K562 (cell line): ENCODE data around the gene KPNA4. TPM values are rescaled to one million over a fixed set of nuclear protein-coding genes. Genes with fewer than 3 reads are reported as not detected.

ENCODE experiments used
- ATAC-seq: fragments of 200-7000 bp; cut with Tn5 transposase; 3 replicates; pipeline ENCODE4 v1.9.1; 2020; ENCODE audit warnings: moderate library complexity
- BruUV-seq: library from RNA; stranded (reverse); fragments of 400-500 nt; replicated peaks from 2 replicates; lab custom pipeline; 2021; lab: Mats Ljungman, UMichigan
- CTCF ChIA-PET: fragments of 300-600 bp; formaldehyde crosslinking; extraction: SDS; loops from one replicate; lab custom pipeline; 2021; ENCODE audit warnings: low intra/inter-chr PET ratio; lab: Yijun Ruan, JAX
- POLR2A ChIA-PET: fragments of 300-600, 350-650 bp; sonication (Branson Sonifier 250); formaldehyde crosslinking; extraction: SDS; loops from one replicate; lab custom pipeline; 2021; ENCODE audit warnings: antibody characterized with exemption, inconsistent platforms; lab: Yijun Ruan, JAX
- DNase-seq, 4 experiments: peaks; one replicate each; pipeline versions ENCODE4 v3.0.0 to v3.0.0-alpha.2; 2011 to 2018; ENCODE audit warnings: low spot score in 3 of 4, mixed read lengths in 3 of 4; ENCODE audit errors: extremely low read depth in 1 of 4
- FAIRE-seq: peaks from 2 replicates; lab custom pipeline; 2011; peaks lifted over from hg19 to GRCh38; lab: Jason Lieb, UNC
- H2AFZ ChIP-seq: 2 replicates; pipeline ENCODE4 v1.6.0; 2011; ENCODE audit warnings: low read depth, low read length, control low read depth, inconsistent platforms
- H3K27ac ChIP-seq: fragments of 200-600 bp; 3 replicates; pipeline ENCODE4 v1.8.0; 2011; ENCODE audit warnings: low read depth, mild to moderate bottlenecking, control low read depth, inconsistent platforms, low read length, moderate library complexity, mixed read lengths; ENCODE audit errors: extremely low read depth
- H3K27me3 ChIP-seq, 2 experiments: fragments of 300-600 bp in 1 of 2; 2 replicates in 1 of 2; 3 replicates in 1 of 2; pipeline versions ENCODE4 v1.6.0 to v1.8.0; 2011; ENCODE audit warnings: inconsistent platforms in 2 of 2, low read length in 2 of 2, mild to moderate bottlenecking in 1 of 2, mixed read lengths in 1 of 2, moderate library complexity in 1 of 2; ENCODE audit not compliant: control insufficient read depth in 2 of 2, insufficient read depth in 2 of 2
- H3K36me3 ChIP-seq: fragments of 300-600 bp; 3 replicates; pipeline ENCODE4 v1.8.0; 2011; ENCODE audit warnings: mild to moderate bottlenecking, low read length, inconsistent platforms; ENCODE audit not compliant: control insufficient read depth, insufficient read depth
- H3K4me1 ChIP-seq, 2 experiments: fragments of 200-600 bp in 1 of 2; replicated peaks in 1 of 2; 2 replicates in 1 of 2; 3 replicates in 1 of 2; pipeline versions ENCODE4 v1.5.1 to v1.8.0; 2011; ENCODE audit warnings: inconsistent platforms in 2 of 2, low read length in 2 of 2, mild to moderate bottlenecking in 1 of 2, mixed read lengths in 1 of 2, moderate library complexity in 1 of 2; ENCODE audit not compliant: control insufficient read depth in 2 of 2, insufficient read depth in 2 of 2
- H3K4me2 ChIP-seq: 2 replicates; pipeline ENCODE4 v1.6.1; 2011; ENCODE audit warnings: low read length, control low read depth, inconsistent platforms, mixed read lengths; ENCODE audit not compliant: insufficient read depth
- H3K4me3 ChIP-seq: fragments of 200-600 bp; sonication (generic), shearing (Covaris generic); 2 replicates; pipeline ENCODE4 v1.5.1; 2016; ENCODE audit warnings: control low read depth, inconsistent platforms
- H3K79me2 ChIP-seq: fragments of 200-600 bp; 3 replicates; pipeline ENCODE4 v1.8.0; 2011; ENCODE audit warnings: low read length, inconsistent platforms; ENCODE audit not compliant: control insufficient read depth, insufficient read depth
- H3K9ac ChIP-seq, 2 experiments: 2 replicates each; pipeline versions ENCODE4 v1.6.0 to v1.6.1; 2011; ENCODE audit warnings: low read depth in 2 of 2, low read length in 2 of 2, control low read depth in 1 of 2, inconsistent platforms in 1 of 2, mild to moderate bottlenecking in 1 of 2, mixed read lengths in 1 of 2; ENCODE audit not compliant: insufficient read depth in 1 of 2
- H3K9me1 ChIP-seq: one replicate; pipeline ENCODE4 v1.6.0; 2011; ENCODE audit warnings: inconsistent platforms, mild to moderate bottlenecking, low read length, moderate library complexity; ENCODE audit not compliant: control insufficient read depth, insufficient read depth
- H3K9me3 ChIP-seq: replicated peaks from 2 replicates; pipeline ENCODE4 v1.5.1; 2011; ENCODE audit warnings: low read depth, low read length, inconsistent platforms; ENCODE audit not compliant: control insufficient read depth, insufficient read depth
- H4K20me1 ChIP-seq: replicated peaks from 2 replicates; pipeline ENCODE4 v1.6.1; 2011; ENCODE audit warnings: low read length, inconsistent platforms, mixed read lengths; ENCODE audit not compliant: control insufficient read depth, insufficient read depth
- CHD2 ChIP-seq: IDR thresholded peaks from 2 replicates; pipeline ENCODE4 v1.6.1; 2011; ENCODE audit warnings: low read depth, low read length
- CHD4 ChIP-seq: fragments of 200-600 bp; sonication (generic); IDR thresholded peaks from 3 replicates; pipeline ENCODE4 v1.6.1; 2012; ENCODE audit warnings: low read depth, mild to moderate bottlenecking, mixed read lengths, low read length, inconsistent platforms; ENCODE audit not compliant: insufficient read depth, insufficient replicate concordance, poor library complexity, severe bottlenecking
- CTCFL ChIP-seq: IDR thresholded peaks from 2 replicates; pipeline ENCODE4 v1.6.1; 2011; ENCODE audit warnings: borderline replicate concordance, low read depth, mild to moderate bottlenecking, moderate library complexity, low read length; ENCODE audit not compliant: insufficient read depth, poor library complexity, severe bottlenecking
- ELF2 ChIP-seq: fragments of 250-450 bp; sonication (Bioruptor Pico); IDR thresholded peaks from 2 replicates; pipeline ENCODE4 v1.5.0; 2021; ENCODE audit warnings: mild to moderate bottlenecking
- FOXA3 ChIP-seq, 2 experiments: fragments of 450-650 bp in 1 of 2; sonication (generic) in 1 of 2; formaldehyde crosslinking; IDR thresholded peaks in 1 of 2; conservative IDR thresholded peaks in 1 of 2; 2 replicates each; pipeline versions ENCODE4 v1.4.0 to v1.8.0; 2020 to 2022; ENCODE audit warnings: mild to moderate bottlenecking in 2 of 2, missing genetic modification reagents in 1 of 2
- HBP1 ChIP-seq: fragments of 450-650 bp; formaldehyde crosslinking; IDR thresholded peaks from 2 replicates; pipeline ENCODE4 v1.4.0; 2022; ENCODE audit warnings: missing genetic modification characterization
- MCM3 ChIP-seq: fragments of 450-650 bp; IDR thresholded peaks from 2 replicates; pipeline ENCODE4 v1.6.1; 2016
- PCBP2 ChIP-seq: fragments of 200-400 bp; formaldehyde crosslinking; IDR thresholded peaks from 2 replicates; pipeline ENCODE4 v1.6.1; 2018; ENCODE audit warnings: low read length, low read depth, mild to moderate bottlenecking, moderate library complexity; ENCODE audit not compliant: poor library complexity, severe bottlenecking
- USF1 ChIP-seq: sonication (generic); formaldehyde crosslinking; IDR thresholded peaks from 2 replicates; pipeline ENCODE4 v1.9.0; 2022; ENCODE audit warnings: mild to moderate bottlenecking, missing genetic modification reagents
- ZNF696 ChIP-seq: fragments of 250-450 bp; sonication (Bioruptor Pico); conservative IDR thresholded peaks from 2 replicates; pipeline ENCODE4 v1.4.0; 2020; ENCODE audit warnings: mild to moderate bottlenecking, moderate library complexity
- WGBS: fragments of 100-300 bp; shearing (Covaris generic); methylation state at CpG from one replicate; pipeline ENCODE4 v1.1.6; 2016; ENCODE audit warnings: low coverage, mixed read lengths; ENCODE audit not compliant: insufficient coverage; ENCODE audit errors: missing lambda C conversion rate; 5-methylcytosine and 5-hydroxymethylcytosine counted together
- in situ Hi-C: fragments of 300-500 bp; cut with MboI; formaldehyde crosslinking; loops from 4 replicates; pipeline ENCODE4 v1.15.0; 2018; ENCODE audit warnings: inconsistent platforms, mixed read lengths
- intact Hi-C: fragments of 100-400 bp; cut with micrococcal nuclease; formaldehyde crosslinking; loops from 2 replicates; pipeline ENCODE4 v1.14.2; 2022
- polyA plus RNA-seq, 8 experiments: library from polyadenylated mRNA; depleted of rRNA in 4 of 8; stranded (reverse) in 5 of 8; unstranded in 3 of 8; fragments of >200 nt; fragmentation: Nextera tagmentation in 2 of 8; fragmentation: Illumina TruSeq in 1 of 8; extraction: Ambion mirVana in 2 of 8; extraction: Trizol in 1 of 8; gene quantifications; 2 replicates each; pipeline versions ENCODE4 v1.2.1 to v1.2.3, GENCODE V29; 2011 to 2014; ENCODE audit warnings: inconsistent platforms in 1 of 8, missing spikeins in 1 of 8
- total RNA-seq, 7 experiments: library from RNA; depleted of rRNA in 6 of 7; stranded (reverse); fragments of >200 nt in 6 of 7; fragmentation: Illumina TruSeq in 2 of 7; extraction: Trizol in 2 of 7; gene quantifications; 2 replicates each; pipeline versions ENCODE4 v1.2.1 to v1.2.3, GENCODE V29; 2011 to 2021; ENCODE audit warnings: low replicate concordance in 1 of 7
- TF ChIP-seq, protein P1 (sequence below): IDR thresholded peaks from 2 replicates; pipeline ENCODE4 v1.6.1; 2014; ENCODE audit warnings: antibody characterized with exemption
- TF ChIP-seq, protein P2 (sequence below): sonication (generic); formaldehyde crosslinking; IDR thresholded peaks from 2 replicates; pipeline ENCODE4 v1.8.1; 2023; ENCODE audit warnings: mild to moderate bottlenecking, missing genetic modification reagents

The KPNA4 gene
- total and polyA plus RNA-seq, 9 of the 15 experiments (the other 6 are each of a cell fraction or from before 2014, with no cell fraction given), result 13.9 to 66.6 (median 34.5) TPM

- Histone ChIP-seq H3K27me3 (no peaks in the 10 kb centered on the region; a peak in 2 of 5 replicates), H3K9ac (no peak overlapping the region), H3K4me3 (no peak overlapping the region), H3K4me2 (no peak overlapping the region), H3K9me1 (no peaks in the 10 kb centered on the region), H3K4me1 (no peaks in the 10 kb centered on the region), H3K36me3 (no peaks in the 10 kb centered on the region), H4K20me1 (no peaks in the 10 kb centered on the region), H3K27ac (no peak overlapping the region), H2AFZ (no peak overlapping the region), H3K79me2 (no peaks in the 10 kb centered on the region), H3K9me3 (no peaks in the 10 kb centered on the region)
- DNase-seq, result no peak
- WGBS, result 0% methylated on average over 2 of the region's 2 CpGs
- BruUV-seq, result no TSS peak
- no peak for FAIRE-seq
- ChIA-PET CTCF (no interaction called here), POLR2A (no interaction called here)
- in situ Hi-C loops, result no loop called here
- ATAC-seq, result no peak
- intact Hi-C loops, result no loop called here
- TF ChIP-seq HBP1 (CRISPR knock-in tag) (no peak), FOXA3 (CRISPR knock-in tag; conservative IDR thresholded peaks at IDR 0.05 in 1 of 2, IDR thresholded peaks at IDR 0.05 in 1 of 2) (no peak), CHD4 (no peak), ZNF696 (CRISPR knock-in tag) (no peak), USF1 (CRISPR knock-in tag) (no peak), MCM3 (no peak), PCBP2 (no peak), ELF2 (no peak), CTCFL (no peak), CHD2 (no peak)
- TF ChIP-seq, protein P1, sequence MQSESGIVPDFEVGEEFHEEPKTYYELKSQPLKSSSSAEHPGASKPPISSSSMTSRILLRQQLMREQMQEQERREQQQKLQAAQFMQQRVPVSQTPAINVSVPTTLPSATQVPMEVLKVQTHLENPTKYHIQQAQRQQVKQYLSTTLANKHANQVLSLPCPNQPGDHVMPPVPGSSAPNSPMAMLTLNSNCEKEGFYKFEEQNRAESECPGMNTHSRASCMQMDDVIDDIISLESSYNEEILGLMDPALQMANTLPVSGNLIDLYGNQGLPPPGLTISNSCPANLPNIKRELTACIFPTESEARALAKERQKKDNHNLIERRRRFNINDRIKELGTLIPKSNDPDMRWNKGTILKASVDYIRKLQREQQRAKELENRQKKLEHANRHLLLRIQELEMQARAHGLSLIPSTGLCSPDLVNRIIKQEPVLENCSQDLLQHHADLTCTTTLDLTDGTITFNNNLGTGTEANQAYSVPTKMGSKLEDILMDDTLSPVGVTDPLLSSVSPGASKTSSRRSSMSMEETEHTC, result no peak
- TF ChIP-seq, protein P2, sequence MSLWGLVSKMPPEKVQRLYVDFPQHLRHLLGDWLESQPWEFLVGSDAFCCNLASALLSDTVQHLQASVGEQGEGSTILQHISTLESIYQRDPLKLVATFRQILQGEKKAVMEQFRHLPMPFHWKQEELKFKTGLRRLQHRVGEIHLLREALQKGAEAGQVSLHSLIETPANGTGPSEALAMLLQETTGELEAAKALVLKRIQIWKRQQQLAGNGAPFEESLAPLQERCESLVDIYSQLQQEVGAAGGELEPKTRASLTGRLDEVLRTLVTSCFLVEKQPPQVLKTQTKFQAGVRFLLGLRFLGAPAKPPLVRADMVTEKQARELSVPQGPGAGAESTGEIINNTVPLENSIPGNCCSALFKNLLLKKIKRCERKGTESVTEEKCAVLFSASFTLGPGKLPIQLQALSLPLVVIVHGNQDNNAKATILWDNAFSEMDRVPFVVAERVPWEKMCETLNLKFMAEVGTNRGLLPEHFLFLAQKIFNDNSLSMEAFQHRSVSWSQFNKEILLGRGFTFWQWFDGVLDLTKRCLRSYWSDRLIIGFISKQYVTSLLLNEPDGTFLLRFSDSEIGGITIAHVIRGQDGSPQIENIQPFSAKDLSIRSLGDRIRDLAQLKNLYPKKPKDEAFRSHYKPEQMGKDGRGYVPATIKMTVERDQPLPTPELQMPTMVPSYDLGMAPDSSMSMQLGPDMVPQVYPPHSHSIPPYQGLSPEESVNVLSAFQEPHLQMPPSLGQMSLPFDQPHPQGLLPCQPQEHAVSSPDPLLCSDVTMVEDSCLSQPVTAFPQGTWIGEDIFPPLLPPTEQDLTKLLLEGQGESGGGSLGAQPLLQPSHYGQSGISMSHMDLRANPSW (CRISPR knock-in tag), result no peak
These were observed 43.5 kb upstream of the KPNA4 start for GRCh38 chr3:160608870-160609269.
